HEK293 (cell line): ENCODE results near the gene VSIR.

Source experiments
- CTCF ChIA-PET: fragments of 350-600 bp; formaldehyde crosslinking; extraction: SDS; loops from one replicate; lab custom pipeline; 2021; ENCODE audit warnings: antibody characterized with exemption; lab: Yijun Ruan, JAX
- POLR2A ChIA-PET: fragments of 300-600 bp; formaldehyde crosslinking; extraction: SDS; loops from one replicate; lab custom pipeline; 2020; ENCODE audit warnings: antibody characterized with exemption, inconsistent platforms; lab: Yijun Ruan, JAX
- H3K27ac ChIP-seq: fragments of 200-500 bp; sonication (Bioruptor generic); 2 replicates; pipeline ENCODE4 v1.5.1; 2014; ENCODE audit warnings: low read depth, low read length, control low read depth, inconsistent platforms; ENCODE audit errors: extremely low read depth
- H3K36me3 ChIP-seq, 2 experiments: fragments of 200-500 bp in 1 of 2; sonication (Bioruptor generic) in 1 of 2; 1 replicate in 1 of 2; 2 replicates in 1 of 2; pipeline ENCODE4 v1.5.1; 2014 to 2017; ENCODE audit warnings: inconsistent platforms in 2 of 2, low read length in 2 of 2; ENCODE audit not compliant: control insufficient read depth in 2 of 2, insufficient read depth in 1 of 2
- H3K4me1 ChIP-seq: fragments of 200-500 bp; sonication (Bioruptor generic); 2 replicates; pipeline ENCODE4 v1.5.1; 2014; ENCODE audit warnings: mild to moderate bottlenecking, low read length, inconsistent platforms; ENCODE audit not compliant: control insufficient read depth, insufficient read depth
- H3K4me3 ChIP-seq: 2 replicates; pipeline ENCODE4 v1.5.1; 2011; ENCODE audit warnings: low read depth, mild to moderate bottlenecking, control low read depth, low read length, moderate library complexity
- H3K9me3 ChIP-seq: fragments of 200-500 bp; sonication (Bioruptor generic); 2 replicates; pipeline ENCODE4 v1.5.1; 2014; ENCODE audit warnings: low read depth, low read length, inconsistent platforms; ENCODE audit not compliant: control insufficient read depth, insufficient read depth
- CTCF ChIP-seq: fragments of 450-650 bp; formaldehyde crosslinking; IDR thresholded peaks from 2 replicates; pipeline ENCODE4 v1.5.1; 2016; ENCODE audit warnings: missing biosample characterization, missing genetic modification characterization
- GLIS2 ChIP-seq: fragments of 450-650 bp; formaldehyde crosslinking; IDR thresholded peaks from 2 replicates; pipeline ENCODE4 v1.5.1; 2016; ENCODE audit warnings: missing biosample characterization, missing genetic modification characterization
- HOXC10 ChIP-seq: sonication (generic); formaldehyde crosslinking; IDR thresholded peaks from 2 replicates; pipeline ENCODE4 v1.8.1; 2023; ENCODE audit warnings: mild to moderate bottlenecking, missing genetic modification reagents
- KLF16 ChIP-seq: fragments of 450-650 bp; formaldehyde crosslinking; IDR thresholded peaks from 2 replicates; pipeline ENCODE4 v1.5.1; 2017; ENCODE audit warnings: missing biosample characterization, missing genetic modification characterization
- PATZ1 ChIP-seq: fragments of 450-650 bp; formaldehyde crosslinking; IDR thresholded peaks from 2 replicates; pipeline ENCODE4 v1.5.1; 2016; ENCODE audit warnings: missing biosample characterization, missing genetic modification characterization
- PRDM10 ChIP-seq: fragments of 450-650 bp; formaldehyde crosslinking; IDR thresholded peaks from 2 replicates; pipeline ENCODE4 v1.5.1; 2016; ENCODE audit warnings: missing biosample characterization, missing genetic modification characterization
- SP2 ChIP-seq: fragments of 450-650 bp; formaldehyde crosslinking; IDR thresholded peaks from 2 replicates; pipeline ENCODE4 v1.5.1; 2016; ENCODE audit warnings: missing biosample characterization, missing genetic modification characterization
- TCF7L2 ChIP-seq: IDR thresholded peaks from 2 replicates; pipeline ENCODE4 v1.6.1; 2011; ENCODE audit warnings: low read depth, mild to moderate bottlenecking, inconsistent platforms, low read length, moderate library complexity, borderline replicate concordance
- ZNF174 ChIP-seq: fragments of 450-650 bp; formaldehyde crosslinking; IDR thresholded peaks from 2 replicates; pipeline ENCODE4 v1.5.0; 2017; ENCODE audit warnings: missing biosample characterization, mild to moderate bottlenecking, missing genetic modification characterization
- ZNF19 ChIP-seq: fragments of 450-650 bp; formaldehyde crosslinking; IDR thresholded peaks from 2 replicates; pipeline ENCODE4; 2016; ENCODE audit warnings: missing biosample characterization, missing genetic modification characterization, low read depth
- ZNF266 ChIP-seq: fragments of 450-650 bp; formaldehyde crosslinking; IDR thresholded peaks from 2 replicates; pipeline ENCODE4 v1.5.1; 2016; ENCODE audit warnings: missing biosample characterization, missing genetic modification characterization, low read depth
- ZNF416 ChIP-seq: fragments of 450-650 bp; formaldehyde crosslinking; IDR thresholded peaks from 2 replicates; pipeline ENCODE4 v1.5.1; 2016; ENCODE audit warnings: missing biosample characterization, missing genetic modification characterization
- ZNF571 ChIP-seq: fragments of 450-650 bp; formaldehyde crosslinking; IDR thresholded peaks from 2 replicates; pipeline ENCODE4 v1.5.0; 2017; ENCODE audit warnings: missing biosample characterization, missing genetic modification characterization
- ZNF596 ChIP-seq: fragments of 450-650 bp; IDR thresholded peaks from 2 replicates; pipeline ENCODE4 v1.5.0; 2018; ENCODE audit warnings: missing biosample characterization, mild to moderate bottlenecking, missing genetic modification characterization, moderate library complexity
- ZNF837 ChIP-seq: fragments of 450-650 bp; formaldehyde crosslinking; IDR thresholded peaks from 2 replicates; pipeline ENCODE4 v1.5.1; 2016; ENCODE audit warnings: missing biosample characterization, missing genetic modification characterization

VSIR gene

DNA sequence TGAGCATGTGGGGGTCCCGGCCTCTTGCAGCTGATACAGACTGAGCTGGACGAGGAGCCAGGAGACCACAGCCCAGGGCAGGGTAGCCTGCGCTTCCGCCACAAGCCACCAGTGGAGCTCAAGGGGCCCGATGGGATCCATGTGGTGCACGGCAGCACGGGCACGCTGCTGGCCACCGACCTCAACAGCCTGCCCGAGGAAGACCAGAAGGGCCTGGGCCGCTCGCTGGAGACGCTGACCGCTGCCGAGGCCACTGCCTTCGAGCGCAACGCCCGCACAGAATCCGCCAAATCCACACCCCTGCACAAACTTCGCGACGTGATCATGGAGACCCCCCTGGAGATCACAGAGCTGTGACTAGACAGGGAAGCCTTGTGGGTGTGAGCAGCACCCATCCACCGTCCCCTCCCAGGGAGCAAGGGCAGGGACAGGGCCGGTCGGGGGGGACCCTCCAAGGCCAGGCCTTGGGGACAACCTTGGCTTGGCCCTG, 41.6 kb upstream of the VSIR start:
- Histone ChIP-seq H3K27ac (no peak overlapping the region), H3K36me3 (peaks cover 0 to 54% of the 10 kb centered on the region in 2 experiments; a peak in 2 of 3 replicates), H3K4me1 (peaks cover 6% of the 10 kb centered on the region; the same call in 1 of the 2 replicates), H3K4me3 (no peak overlapping the region), H3K9me3 (no peaks in the 10 kb centered on the region)
- CTCF ChIA-PET = interaction anchor here (0.5 to 1.4 kb wide), 2 partner anchors 60 to 81 kb away, joined by 3 to 6 read pairs; no protein-coding TSS in a partner anchor
- POLR2A ChIA-PET = interaction anchor here (0.5 to 1.3 kb wide), 2 partner anchors 36 to 426 kb away, joined by 4 to 6 read pairs; partner anchors contain the start of gene PSAP
- TF ChIP-seq CTCF (0 out of 2 replicates have a peak, but pooled peaks have one; percentile 12), ZNF174 (no peak), ZNF19 (no peak)

- H3K4me3 ChIP-seq = no peak overlapping the region
- H3K36me3 ChIP-seq = peaks cover 0 to 34% of the 10 kb centered on the region in 2 experiments; a peak in 1 of 3 replicates
- CTCF ChIA-PET = interaction anchor here (0.7 to 2.3 kb wide), 13 partner anchors 13 to 499 kb away, joined by 3 to 9 read pairs (median 4); partner anchors contain the start of gene VSIR
- H3K4me1 ChIP-seq = peaks cover 6% of the 10 kb centered on the region; the same call in 1 of the 2 replicates
- 0 out of 2 replicates have a peak, but pooled peaks have one; percentile 2 for TF ChIP-seq PATZ1 (tag by site-specific recombination)
- TF ChIP-seq ZNF266 (tag by site-specific recombination) = no peak
- TF ChIP-seq SP2 (tag by site-specific recombination) = peak; percentile 21; the same call in 1 of the 2 replicates
- no peak for TF ChIP-seq ZNF596 (tag by site-specific recombination)
- no peak for TF ChIP-seq KLF16 (tag by site-specific recombination)
- no peak for TF ChIP-seq TCF7L2
- no peak for TF ChIP-seq ZNF571 (tag by site-specific recombination)
- peak; percentile 4; the same call in 1 of the 2 replicates for TF ChIP-seq GLIS2
- TF ChIP-seq ZNF416 = no peak
- TF ChIP-seq PRDM10 (tag by site-specific recombination) = peak; percentile 99
- no peak for TF ChIP-seq ZNF837 (tag by site-specific recombination)
- no peak for TF ChIP-seq HOXC10 (CRISPR knock-in tag)
- no peak overlapping the region for H3K27ac ChIP-seq
- H3K9me3 ChIP-seq = no peaks in the 10 kb centered on the region
- POLR2A ChIA-PET = interaction anchor here (1.1 kb wide), 1 partner anchor 38 kb away, joined by 4 read pairs; the partner anchor contains the start of gene PSAP
Measured at GRCh38 chr10:71812913-71813590, 39.7 kb upstream of the VSIR start.
